ENCODE measurements around the gene ISG15. TPM values are rescaled to one million over a fixed set of nuclear protein-coding genes. Genes with fewer than 3 reads are reported as not detected.
A peak's percentile ranks its signal among the peaks of the same experiment; 100 is the strongest.

ISG15 gene
- total and polyA plus RNA-seq, 2 of the 13 experiments (the other 11 are each of a cell fraction or from before 2014, with no cell fraction given), result 42.1 to 54.9 TPM

GRCh38 chr1:1000357-1001056, 12.8 kb upstream of the ISG15 start (continued):
- TF ChIP-seq ZNF281 (CRISPR knock-in tag; IDR thresholded peaks at IDR 0.05; ENCODE audit: borderline replicate concordance) (peak; percentile 70), NFYB (CRISPR knock-in tag; IDR thresholded peaks at IDR 0.05) (no peak; the same call in 1 of the 2 replicates), HOXA3 (CRISPR knock-in tag; IDR thresholded peaks at IDR 0.05) (peak; percentile 100), AKAP8 (CRISPR knock-in tag; IDR thresholded peaks at IDR 0.05) (peak; percentile 45; the same call in 1 of the 2 replicates), RARA (CRISPR knock-in tag; IDR thresholded peaks at IDR 0.05) (peak; percentile 74), GABPB1 (CRISPR knock-in tag; IDR thresholded peaks at IDR 0.05) (peak; percentile 88), NFKBIZ (CRISPR knock-in tag; IDR thresholded peaks at IDR 0.05) (peak; percentile 80; the same call in 1 of the 2 replicates), ZNF776 (CRISPR knock-in tag; IDR thresholded peaks at IDR 0.05) (peak; percentile 46; the same call in 1 of the 2 replicates), MTA3 (CRISPR knock-in tag; IDR thresholded peaks at IDR 0.05) (no peak), MZF1 (CRISPR knock-in tag; IDR thresholded peaks at IDR 0.05; ENCODE audit: borderline replicate concordance) (no peak), SOX5 (CRISPR knock-in tag; IDR thresholded peaks at IDR 0.05; ENCODE audit: borderline replicate concordance) (peak; percentile 29), ATF6 (CRISPR knock-in tag; conservative IDR thresholded peaks at IDR 0.05) (0 out of 2 replicates have a peak, but pooled peaks have one; percentile 54), ZFYVE20 (CRISPR knock-in tag; IDR thresholded peaks at IDR 0.05; ENCODE audit: borderline replicate concordance, low read depth) (peak; percentile 96), AGO1 (IDR thresholded peaks at IDR 0.05; ENCODE audit: low read depth, low read length, poor library complexity, severe bottlenecking) (peak; percentile 73), NFKB2 (CRISPR knock-in tag; IDR thresholded peaks at IDR 0.05; ENCODE audit: borderline replicate concordance) (peak; percentile 77), ZNF275 (CRISPR knock-in tag; IDR thresholded peaks at IDR 0.05; ENCODE audit: borderline replicate concordance) (peak; percentile 65; the same call in 1 of the 2 replicates), ZNF18 (CRISPR knock-in tag; IDR thresholded peaks at IDR 0.05; ENCODE audit: insufficient replicate concordance) (peak; percentile 56), ZNF792 (CRISPR knock-in tag; IDR thresholded peaks at IDR 0.05) (peak; percentile 81), THAP8 (CRISPR knock-in tag; IDR thresholded peaks at IDR 0.05; ENCODE audit: borderline replicate concordance) (peak; percentile 95), HDAC2 (CRISPR knock-in tag; IDR thresholded peaks at IDR 0.05) (peak; percentile 78)

Measured in HepG2 (cell line).